ENCODE data around the gene DCLK2. TPM values are rescaled to one million over a fixed set of nuclear protein-coding genes. Genes with fewer than 3 reads are reported as not detected.

DCLK2 gene
- total and polyA plus RNA-seq, 12 donors = 4.1 to 33.4 (median 16.7) TPM

GRCh38 chr4:150037251-150037856 lies 40.9 kb upstream of the DCLK2 start:
- Histone ChIP-seq H3K9me3 (peaks cover 0 to 3% (median 0%) of the 10 kb centered on the region in 11 donors), H3K27me3 (no peaks in the 10 kb centered on the region), H3K36me3 (no peaks in the 10 kb centered on the region), H3K4me1 (peaks cover 0 to 8% (median 0%) of the 10 kb centered on the region in 9 donors), H3K4me3 (no peak overlapping the region), H3K27ac (no peak overlapping the region)
- DNase-seq = no peak
- 71 to 73% methylated on average over 6 of the region's 6 CpGs for WGBS, 2 donors
- TF ChIP-seq CTCF (IDR thresholded peaks at IDR 0.05) = no peak
- intact Hi-C loops (cut with DNase I) = no loop called here
- no peak for ATAC-seq

- ATAC-seq (no peak), DNase-seq (no peak)
- Histone ChIP-seq H3K27ac (no peak overlapping the region), H3K4me3 (no peak overlapping the region), H3K9me3 (peaks cover 0 to 3% (median 0%) of the 10 kb centered on the region in 11 donors), H3K36me3 (no peaks in the 10 kb centered on the region), H3K4me1 (peaks cover 0 to 8% (median 0%) of the 10 kb centered on the region in 9 donors), H3K27me3 (no peaks in the 10 kb centered on the region)
- WGBS, 2 donors = 84 to 89% methylated on average over 6 of the region's 6 CpGs
- no peak for TF ChIP-seq CTCF (IDR thresholded peaks at IDR 0.05)
- intact Hi-C loops (cut with DNase I) = no loop called here
Measured at GRCh38 chr4:150038335-150039076, 39.7 kb upstream of the DCLK2 start.

GRCh38 chr4:150039274-150040127 lies 38.7 kb upstream of the DCLK2 start:
- H3K9me3 ChIP-seq = peaks cover 0 to 2% (median 0%) of the 10 kb centered on the region in 11 donors
- intact Hi-C loops (cut with DNase I) = no loop called here
- no peak for TF ChIP-seq CTCF (IDR thresholded peaks at IDR 0.05)
- 72 to 76% methylated on average over 2 of the region's 2 CpGs for WGBS, 2 donors
- DNase-seq (no peak), ATAC-seq (no peak)
- no peak overlapping the region for H3K27ac ChIP-seq
- H3K4me1 ChIP-seq = no peaks in the 10 kb centered on the region
- H3K4me3 ChIP-seq = no peak overlapping the region
- H3K27me3 ChIP-seq = no peaks in the 10 kb centered on the region
- H3K36me3 ChIP-seq = no peaks in the 10 kb centered on the region

GRCh38 chr4:150044517-150044916 lies 33.7 kb upstream of the DCLK2 start:
- ATAC-seq (no peak), DNase-seq (no peak)
- Histone ChIP-seq H3K4me1 (peaks cover 0 to under 1% (median 0%) of the 10 kb centered on the region in 9 donors), H3K9me3 (no peaks in the 10 kb centered on the region), H3K4me3 (no peak overlapping the region), H3K27me3 (peaks cover 0 to 7% (median 0%) of the 10 kb centered on the region in 7 donors), H3K36me3 (no peaks in the 10 kb centered on the region), H3K27ac (no peak overlapping the region)
- TF ChIP-seq CTCF (IDR thresholded peaks at IDR 0.05) = no peak
- intact Hi-C loops (cut with DNase I) = no loop called here
- 85 to 92% methylated on average over 3 of the region's 3 CpGs for WGBS, 2 donors

All from heart right ventricle (tissue), 16 donors.